NCI-H128 (cell line): ENCODE measurements around the gene OCIAD2.
"Not testable (repeated sequence)": the region's sequence is repeated elsewhere in the genome, so short reads cannot be mapped to it uniquely, and the experiment has no call there.

Experiments
- DNase-seq: peaks from one replicate; lab custom pipeline; 2025; ENCODE audit not compliant: unreplicated experiment; lab: John Stamatoyannopoulos, UW

Gene OCIAD2

DNA sequence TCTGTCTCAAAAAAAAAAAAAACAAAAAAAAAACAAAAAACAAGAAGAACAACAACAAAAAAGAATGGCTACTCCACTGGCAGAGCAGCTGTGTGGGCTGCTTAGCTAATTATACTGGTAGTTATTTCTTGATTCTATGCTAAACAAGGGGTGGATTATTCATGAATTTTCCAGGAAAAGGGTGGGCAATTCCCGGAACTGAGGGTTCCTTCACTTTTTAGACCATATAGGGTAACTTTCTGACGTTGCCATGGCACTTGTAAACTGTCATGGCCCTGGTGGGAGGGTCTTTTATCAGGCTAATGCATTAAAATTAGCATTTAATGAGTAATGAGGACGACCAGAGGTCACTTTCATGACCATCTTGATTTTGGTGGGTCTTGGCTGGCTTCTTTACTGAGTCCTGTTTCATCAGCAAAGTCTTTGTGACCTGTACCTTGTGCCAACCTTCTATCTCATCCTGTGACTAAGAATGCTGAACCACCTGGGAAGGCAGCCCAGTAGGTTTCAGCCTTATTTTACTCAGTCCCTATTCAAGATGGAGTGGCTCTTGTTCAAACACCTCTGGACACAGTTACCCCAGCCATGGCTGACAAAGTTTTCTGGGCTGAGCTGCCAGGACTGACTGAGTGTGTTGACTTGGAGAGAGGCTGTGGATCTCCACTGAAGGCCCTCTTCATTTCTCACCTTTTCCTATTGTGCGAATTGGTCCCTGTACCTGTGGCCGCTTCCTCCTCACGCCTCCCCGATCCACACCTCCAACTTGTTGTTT is 1.3 kb upstream of the OCIAD2 start:
- no peak for DNase-seq

DNA sequence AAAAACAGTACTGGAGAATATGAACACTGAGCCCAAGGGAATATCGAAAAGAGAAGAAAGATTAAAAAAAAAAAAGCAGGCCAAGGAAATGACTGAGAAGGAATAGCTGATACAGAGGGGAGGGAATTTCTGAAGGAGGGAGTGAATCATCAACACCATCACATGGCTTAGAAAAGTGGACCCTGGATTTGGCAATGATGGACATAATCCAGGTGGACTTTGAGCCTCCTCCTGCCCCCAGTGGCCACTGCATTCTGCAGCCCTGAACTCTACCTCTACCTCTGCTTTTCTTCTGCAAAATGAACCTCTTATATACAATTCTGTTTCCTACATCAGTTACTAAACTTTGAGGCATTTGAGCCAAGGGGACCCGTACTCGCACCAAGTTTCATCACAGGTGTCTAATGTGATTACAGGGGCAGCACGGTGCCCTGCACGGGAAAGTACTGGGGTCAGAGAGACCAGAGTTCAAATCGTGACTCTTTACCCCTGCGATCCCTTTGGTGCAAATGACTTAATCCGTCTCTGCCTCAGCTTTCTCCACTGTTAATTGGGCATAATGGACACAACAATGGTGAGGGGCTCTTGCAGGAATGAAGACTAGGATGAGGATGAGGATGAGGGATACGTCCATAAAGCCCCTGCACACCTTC is 1.1 kb downstream of the OCIAD2 start:
- DNase-seq: no peak

DNA sequence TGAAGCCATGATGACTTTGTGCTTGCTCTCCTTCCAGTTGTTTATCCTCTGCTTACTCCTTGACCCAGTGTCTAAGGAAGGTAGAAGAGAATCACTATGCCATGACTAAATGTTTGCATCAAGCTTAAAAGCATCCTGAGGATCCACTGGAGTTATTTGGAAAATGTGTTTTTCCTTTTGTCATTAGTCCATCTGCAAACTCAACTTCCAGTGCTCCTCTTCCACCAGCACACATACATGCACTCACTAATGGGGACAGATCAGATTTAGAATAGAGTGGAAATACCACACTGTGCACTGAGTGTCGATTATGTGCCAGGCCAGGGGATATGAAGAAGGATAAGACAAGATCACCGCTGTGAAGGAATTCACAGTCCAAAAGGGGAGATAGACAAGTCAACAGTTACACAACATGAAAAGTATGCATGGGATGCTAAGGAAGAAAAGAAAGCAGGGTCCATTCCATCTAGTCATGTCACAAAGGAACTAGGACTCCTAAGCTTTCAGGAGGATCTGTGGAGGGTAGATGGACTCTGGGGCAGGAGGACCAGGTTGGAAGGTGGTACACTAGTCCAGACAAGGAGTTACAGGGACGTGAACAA is 1.9 kb downstream of the OCIAD2 start:
- DNase-seq: no peak

DNA sequence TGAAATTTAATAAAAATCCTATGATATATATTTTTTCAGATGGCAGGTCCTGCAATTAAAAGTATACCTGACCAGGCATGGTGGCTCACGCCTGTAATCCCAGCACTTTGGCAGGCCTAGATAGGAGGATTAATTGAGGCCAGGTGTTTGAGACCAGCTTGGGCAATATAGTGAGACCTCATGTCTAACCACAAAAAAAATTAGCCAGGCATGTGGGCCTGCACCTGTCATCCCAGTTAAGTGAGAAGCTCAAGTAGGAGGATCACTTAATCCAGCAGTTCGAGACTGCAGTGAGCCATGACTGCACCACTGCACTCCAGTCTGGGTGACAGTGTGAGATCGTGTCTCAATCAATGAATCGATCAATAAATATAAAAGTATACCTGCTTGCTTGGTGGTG is 2.5 kb downstream of the OCIAD2 start:
- DNase-seq: no peak

DNA sequence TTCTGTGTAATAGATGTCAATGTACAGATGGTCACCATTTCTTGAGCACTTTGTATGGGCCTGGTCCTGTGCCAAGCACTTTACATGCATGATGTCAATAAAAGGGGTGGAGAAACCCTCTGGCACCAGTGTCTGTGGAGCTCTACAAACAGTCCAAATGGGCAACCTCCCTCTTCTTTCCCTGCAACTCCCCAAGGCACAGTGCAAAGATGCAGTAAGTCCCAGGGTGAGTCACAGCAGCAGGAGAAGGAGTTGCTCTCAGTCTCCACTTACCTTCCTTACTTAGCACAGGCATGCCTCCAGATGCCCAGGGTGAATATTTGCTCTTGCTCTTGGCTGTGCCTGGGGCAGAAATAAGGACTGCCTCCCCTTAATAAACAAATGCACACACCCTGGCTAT is 4.3 kb downstream of the OCIAD2 start:
- no peak for DNase-seq

DNA sequence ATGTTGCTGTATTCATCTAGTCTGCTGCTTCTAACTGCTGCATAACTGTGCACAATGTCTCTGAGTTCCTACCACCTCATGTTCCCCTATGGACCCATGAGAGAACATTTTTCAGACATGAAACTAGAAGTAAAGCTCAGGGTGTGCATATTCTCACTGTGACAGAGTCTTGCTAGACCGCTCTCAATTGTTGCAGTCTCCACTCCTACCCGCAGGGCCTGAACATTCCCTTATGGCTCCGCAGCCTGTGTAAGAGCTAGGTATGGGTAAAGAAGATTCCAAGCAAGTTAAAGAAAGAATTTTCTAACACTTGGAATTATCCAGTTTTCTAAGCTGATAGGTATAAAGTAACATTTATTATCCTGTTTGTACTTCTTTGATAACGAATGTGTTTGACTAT is 5.4 kb downstream of the OCIAD2 start:
- no peak for DNase-seq

DNA sequence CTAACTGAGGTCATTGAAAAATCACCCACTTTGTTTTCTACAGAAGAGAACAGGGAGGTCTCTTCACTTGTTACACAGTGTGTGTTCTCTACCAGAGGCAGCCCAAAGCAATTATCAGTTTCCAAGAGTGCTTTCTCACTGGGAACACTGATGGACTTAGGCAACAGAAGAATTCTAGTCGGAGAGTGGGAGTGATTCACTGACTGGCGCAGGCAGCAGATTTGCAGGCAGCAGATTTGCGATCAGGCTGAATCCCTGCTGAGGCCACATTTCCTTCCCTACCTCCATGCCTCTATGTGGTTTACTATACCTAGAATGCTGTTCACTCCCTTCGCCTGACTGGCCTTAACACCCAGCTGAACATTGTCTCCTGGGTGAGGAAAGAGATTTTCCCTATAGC is 6.6 kb downstream of the OCIAD2 start:
- no peak for DNase-seq

DNA sequence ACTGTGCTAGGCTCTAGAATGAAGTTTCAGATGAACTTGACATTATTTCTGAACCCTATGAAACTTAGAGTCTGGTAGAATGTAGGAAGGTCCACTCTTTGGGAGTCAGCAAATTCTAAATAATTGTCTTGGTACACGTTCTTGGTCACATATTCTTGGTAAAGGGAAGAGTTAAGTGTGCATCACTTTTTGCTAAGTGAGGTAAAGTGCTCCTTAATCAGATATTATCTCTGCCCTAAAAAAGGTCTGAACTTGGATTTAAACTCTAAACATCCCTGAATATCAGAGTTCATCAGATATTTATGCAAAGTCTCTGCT is 7.2 kb downstream of the OCIAD2 start:
- no peak for DNase-seq

DNA sequence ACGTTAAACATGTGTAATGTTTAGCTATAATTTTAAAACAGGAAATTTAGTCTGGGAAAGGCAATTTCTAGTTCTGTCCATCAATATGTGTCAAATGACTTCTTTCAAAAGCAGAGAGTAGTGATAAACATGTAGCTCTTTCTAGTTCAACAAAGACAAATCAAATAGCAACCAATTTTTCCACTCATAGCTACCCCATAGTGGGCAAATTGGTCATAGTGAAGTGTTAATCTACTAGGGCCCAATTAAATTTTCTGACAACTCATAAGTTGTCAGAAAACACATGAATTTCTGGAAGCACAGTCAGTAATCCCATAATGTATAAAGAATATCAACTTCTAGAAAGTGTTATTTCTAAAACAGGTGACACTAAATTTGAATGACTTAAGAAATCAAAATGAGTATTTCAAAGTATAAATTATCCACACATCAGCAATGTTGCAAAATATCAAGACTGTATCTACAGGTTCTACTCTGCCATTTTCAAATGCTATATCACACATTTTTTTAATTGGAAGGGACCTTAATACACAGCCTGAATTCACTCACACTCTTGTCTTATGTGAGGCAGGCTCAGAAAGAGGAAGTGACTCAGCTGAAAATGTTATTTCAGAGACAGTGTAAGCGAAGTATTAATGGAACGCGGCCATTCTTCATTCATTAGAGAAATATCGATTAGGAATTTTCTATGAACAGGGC is 7.7 kb downstream of the OCIAD2 start:
- no peak for DNase-seq

DNA sequence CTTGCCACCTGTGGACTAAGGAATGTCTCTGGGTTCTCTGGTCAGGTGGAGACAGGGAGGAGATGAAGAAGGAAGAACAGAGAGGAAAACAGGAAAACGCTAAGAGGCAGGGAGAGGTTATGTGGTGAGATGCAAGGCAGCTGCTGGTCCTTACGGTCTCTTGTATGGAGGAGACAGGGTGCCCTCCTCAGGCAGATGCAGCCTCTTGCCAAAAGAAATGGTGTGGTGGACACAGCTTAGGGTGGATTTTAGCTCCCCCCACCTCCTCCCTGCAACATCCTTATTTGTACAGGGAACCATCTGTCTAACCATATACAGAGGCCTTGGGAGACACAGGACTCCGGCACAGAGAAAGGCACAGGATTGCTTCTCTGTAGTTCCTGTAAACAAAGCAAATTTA is 9.7 kb downstream of the OCIAD2 start:
- no peak for DNase-seq

DNA sequence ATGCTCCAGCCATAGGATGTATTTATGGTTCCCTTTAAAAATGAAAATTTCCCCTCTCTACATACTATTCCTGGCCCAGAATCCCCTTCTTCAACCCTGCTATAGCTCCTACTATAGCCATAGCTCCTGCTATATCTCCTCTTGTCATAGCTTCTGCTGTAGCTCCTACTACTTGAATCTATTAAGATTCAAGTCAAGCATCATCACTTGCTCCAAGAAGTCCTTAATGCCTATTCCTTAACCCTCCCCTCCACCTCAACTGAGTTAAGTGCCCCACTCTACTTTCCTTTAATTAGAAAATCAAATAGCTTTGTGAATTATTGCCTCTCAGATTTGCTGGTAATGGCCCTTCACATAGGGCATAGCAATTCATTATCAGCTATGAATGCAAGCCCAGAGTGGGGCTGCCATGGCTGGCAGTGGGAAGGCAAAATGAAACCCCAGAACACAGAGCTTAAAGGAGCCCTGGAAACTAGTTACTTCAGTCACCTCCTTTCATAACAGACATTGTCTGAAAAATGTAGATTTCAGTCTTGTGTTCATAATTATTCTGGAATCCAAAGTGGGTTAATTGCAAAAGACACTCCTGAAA is 15.4 kb downstream of the OCIAD2 start:
- DNase-seq: no peak

DNA sequence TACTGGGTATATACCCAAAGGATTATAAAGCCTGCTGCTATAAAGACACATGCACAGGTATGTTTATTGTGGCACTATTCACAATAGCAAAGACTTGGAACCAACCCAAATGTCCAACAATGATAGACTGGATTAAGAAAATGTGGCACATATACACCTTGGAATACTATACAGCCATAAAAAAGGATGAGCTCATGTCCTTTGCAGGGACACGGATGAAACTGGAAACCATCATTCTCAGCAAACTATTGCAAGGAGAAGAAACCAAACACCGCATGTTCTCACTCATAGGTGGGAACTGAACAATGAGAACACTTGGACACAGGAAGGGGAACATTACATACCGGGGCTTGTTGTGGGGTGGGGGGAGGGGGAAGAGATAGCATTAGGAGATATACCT is 16.8 kb downstream of the OCIAD2 start:
- DNase-seq: not testable (repeated sequence)

DNA sequence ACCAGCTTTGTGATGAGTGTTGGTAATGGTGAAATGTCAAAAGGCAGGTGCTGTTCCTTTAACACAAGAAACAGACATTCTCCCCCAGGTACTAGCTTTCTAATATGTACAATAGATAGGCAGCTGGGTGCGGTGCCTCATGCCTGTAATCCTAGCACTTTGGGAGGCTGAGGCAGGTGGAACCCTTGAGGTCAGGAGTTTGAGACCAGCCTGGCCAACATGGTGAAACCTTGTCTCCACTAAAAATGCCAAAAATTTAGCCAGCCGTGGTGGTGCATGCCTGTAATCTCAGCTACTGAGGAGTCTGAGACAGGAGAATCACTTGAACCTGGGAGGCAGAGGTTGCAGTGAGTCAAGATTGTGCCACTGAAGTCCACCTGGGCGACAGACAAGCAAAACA is 24.9 kb downstream of the OCIAD2 start:
- DNase-seq: not testable (repeated sequence)

DNA sequence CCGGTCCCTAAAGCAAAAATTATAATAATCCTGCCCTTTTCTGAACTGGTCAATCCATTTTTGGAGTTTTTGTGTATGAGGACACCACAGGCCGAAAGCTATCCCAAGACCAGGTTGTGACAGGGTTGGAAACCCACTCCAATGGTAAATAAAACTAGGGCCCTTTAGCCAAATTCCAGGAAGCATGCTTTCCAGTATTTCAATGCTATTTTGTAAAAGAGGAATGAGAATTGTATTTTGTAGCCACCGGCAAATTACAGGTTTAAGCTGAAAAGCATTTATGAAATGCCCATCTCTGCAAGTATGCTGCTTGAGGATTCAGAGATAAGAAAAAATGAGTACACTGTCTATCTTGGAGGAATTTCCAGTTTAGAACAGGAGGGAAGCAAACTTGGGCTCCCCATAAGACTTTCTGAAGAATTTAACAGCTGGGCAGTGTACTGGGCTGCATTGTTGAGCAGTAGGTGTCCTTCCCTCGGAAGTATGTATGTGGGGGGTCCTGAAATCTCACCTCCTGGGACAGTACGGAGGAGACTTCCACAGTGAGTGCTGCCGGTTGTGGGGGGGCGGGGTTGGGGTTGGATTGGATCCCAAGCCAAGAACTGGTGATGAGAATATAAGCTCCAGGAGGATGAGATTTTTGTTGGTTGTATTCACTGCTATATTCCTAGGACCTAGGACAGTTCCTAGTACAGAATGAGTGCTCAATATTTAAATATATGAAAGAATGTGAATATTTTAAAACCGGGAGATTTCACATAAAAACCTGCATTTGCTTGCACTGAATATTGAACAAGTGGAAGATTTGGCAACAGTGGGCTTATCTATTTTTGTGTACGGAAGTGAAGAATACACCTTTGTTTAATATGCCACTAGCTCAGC is 26.8 kb downstream of the OCIAD2 start:
- no peak for DNase-seq

DNA sequence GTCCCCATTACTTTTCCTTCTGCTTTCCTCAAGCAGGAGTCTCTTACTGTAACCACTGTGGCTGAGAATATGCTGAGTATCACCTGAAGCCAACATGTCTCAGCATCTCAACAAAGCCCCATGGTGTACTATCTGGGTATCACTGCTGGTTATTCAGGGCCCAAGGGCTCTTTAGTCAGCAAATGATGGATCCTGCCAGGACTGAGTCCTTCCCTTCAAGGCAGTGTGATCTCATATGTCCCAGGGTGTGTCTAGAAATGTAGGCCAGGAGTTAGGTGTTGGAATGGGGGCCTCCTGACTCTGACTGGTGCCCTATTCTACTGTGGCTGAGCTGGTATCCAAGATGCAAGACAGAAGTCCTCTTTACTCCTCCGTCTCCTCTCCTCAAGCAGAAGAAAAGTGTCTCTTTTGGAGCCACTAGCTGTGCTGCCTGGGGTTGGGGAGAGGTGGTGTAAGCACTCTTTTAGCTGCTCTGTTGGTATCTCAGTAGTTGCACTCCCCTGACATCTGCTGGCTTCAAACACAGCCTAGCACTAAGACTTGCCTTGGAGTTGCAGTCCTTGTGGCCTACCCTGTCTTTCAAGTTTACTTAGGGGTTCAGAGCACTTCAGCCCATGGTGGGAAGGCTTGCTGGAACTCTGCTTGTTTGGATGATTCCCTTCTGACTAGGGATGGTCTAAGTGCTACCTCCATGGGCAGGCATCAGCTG is 28.6 kb downstream of the OCIAD2 start:
- DNase-seq: no peak

DNA sequence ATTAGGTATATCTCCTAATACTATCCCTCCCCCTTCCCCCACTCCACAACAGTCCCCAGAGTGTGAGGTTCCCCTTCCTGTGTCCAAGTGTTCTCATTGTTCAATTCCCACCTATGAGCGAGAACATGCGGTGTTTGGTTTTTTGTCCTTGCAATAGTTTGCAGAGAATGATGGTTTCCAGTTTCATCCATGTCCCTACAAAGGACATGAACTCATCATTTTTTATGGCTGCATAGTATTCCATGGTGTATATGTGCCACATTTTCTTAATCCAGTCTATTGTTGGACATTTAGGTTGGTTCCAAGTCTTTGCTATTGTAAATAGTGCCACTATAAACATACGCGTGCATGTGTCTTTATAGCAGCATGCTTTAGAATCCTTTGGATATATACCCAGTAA is 41.9 kb downstream of the OCIAD2 start:
- not testable (repeated sequence) for DNase-seq

DNA sequence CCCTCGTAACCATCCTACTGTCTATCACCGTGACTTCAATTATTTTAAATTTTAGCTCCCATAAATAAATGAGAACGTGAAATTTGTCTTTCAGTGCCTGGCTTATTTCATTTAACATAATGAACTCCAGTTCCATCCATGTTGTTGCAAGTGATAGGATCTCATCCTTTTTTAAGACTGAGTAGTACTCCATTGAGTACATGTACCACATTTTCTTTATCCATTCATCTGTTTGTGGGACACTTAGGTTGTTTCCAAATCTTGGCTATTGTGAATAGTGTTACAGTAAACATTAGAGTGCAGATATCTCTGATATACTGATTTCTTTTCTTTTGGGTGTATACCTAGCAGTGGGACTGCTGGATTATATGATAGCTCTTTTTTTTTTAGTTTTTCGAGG is 42.8 kb downstream of the OCIAD2 start:
- no peak for DNase-seq

DNA sequence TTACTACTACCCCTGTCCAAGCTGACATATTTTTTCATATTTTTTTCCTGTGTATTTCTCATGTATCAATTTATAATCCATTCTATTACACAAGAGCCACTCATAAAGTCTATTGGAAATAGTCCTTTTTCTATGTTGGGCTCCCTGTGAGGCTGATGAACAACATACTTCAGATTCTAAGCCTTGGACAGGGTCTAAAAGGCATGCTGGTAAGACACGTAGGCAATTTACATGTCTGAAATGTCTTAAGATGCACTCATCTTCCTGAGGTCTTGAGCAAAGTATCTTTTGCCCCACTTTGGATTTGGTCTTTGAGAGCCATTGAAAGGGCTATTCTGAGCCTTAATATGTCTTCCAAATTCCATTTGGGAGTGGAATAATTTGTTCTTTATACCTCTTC is 43.9 kb downstream of the OCIAD2 start:
- DNase-seq: no peak

DNA sequence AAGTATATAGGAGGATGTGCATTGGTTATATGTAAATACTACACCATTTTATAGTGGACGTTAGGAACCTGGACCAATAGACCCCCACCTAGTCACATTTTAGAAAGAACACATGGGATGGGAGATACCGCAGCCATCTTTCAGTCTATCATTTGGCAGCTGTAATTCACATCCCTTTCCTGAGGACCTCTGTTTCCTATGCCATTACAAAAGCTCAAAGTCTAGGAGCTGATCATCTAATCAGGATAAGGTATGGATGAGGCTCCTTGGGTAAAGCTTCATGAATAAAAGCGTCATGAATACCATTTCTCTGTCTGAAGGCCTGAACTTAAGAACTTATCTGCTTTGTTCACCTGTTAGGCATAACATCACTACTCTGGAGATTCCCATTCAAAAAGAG is 44.5 kb downstream of the OCIAD2 start:
- no peak for DNase-seq

DNA sequence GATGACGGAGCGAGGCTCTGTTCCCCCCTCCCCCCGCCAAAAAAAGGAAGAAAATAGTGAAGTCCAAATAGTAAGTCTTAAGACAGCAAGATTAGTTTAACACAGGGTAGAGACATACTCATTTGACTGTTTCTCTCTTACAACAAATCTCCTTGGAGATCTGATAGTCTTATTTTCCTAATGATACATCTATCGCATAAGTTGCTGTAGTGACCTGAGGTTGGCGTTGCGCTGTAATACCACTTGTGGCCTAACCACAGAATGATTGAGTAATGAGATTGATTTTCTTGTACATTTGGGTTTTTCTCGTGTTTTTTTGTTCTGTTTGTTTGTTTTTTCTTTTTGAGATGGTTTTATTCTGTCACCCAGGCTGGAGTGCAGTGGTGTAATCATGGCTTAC is 48.4 kb downstream of the OCIAD2 start:
- no peak for DNase-seq
